HUES6 (cell line): Measurements from ENCODE around the gene VARS1.
"Not testable (repeated sequence)": the region's sequence is repeated elsewhere in the genome, so short reads cannot be mapped to it uniquely, and the experiment has no call there.

Source experiments
- H3K27ac ChIP-seq: 2 replicates; pipeline ENCODE4 v1.7.0; 2013; ENCODE audit warnings: low read depth, mild to moderate bottlenecking, low read length, inconsistent platforms
- H3K27me3 ChIP-seq: 2 replicates; pipeline ENCODE4 v1.6.1; 2013; ENCODE audit warnings: low read length; ENCODE audit not compliant: control insufficient read depth, insufficient read depth
- H3K36me3 ChIP-seq: 2 replicates; pipeline ENCODE4 v1.6.1; 2013; ENCODE audit warnings: low read length; ENCODE audit not compliant: control insufficient read depth, insufficient read depth
- H3K4me1 ChIP-seq: 2 replicates; pipeline ENCODE4 v1.6.1; 2013; ENCODE audit warnings: low read length; ENCODE audit not compliant: control insufficient read depth, insufficient read depth
- H3K4me3 ChIP-seq: 2 replicates; pipeline ENCODE4 v1.5.1; 2013; ENCODE audit warnings: low read depth, low read length
- H3K9ac ChIP-seq: one replicate; pipeline ENCODE4 v1.6.1; 2013; ENCODE audit warnings: mild to moderate bottlenecking, low read length
- H3K9me3 ChIP-seq: 2 replicates; pipeline ENCODE4 v1.6.1; 2013; ENCODE audit warnings: low read depth, low read length; ENCODE audit not compliant: control insufficient read depth, insufficient read depth

Gene VARS1

GRCh38 chr6:31820399-31820798 is 24.8 kb upstream of the VARS1 start:
- not testable (repeated sequence) for H3K36me3 ChIP-seq, H3K27me3 ChIP-seq, H3K9ac ChIP-seq, H3K9me3 ChIP-seq, H3K27ac ChIP-seq, H3K4me3 ChIP-seq
- H3K4me1 ChIP-seq: peaks cover 20% of the 10 kb centered on the region

- peaks cover 16% of the 10 kb centered on the region for H3K4me1 ChIP-seq
- no peak overlapping the region for H3K9ac ChIP-seq
- no peak overlapping the region for H3K4me3 ChIP-seq
- H3K36me3 ChIP-seq: no peaks in the 10 kb centered on the region
- H3K9me3 ChIP-seq: no peaks in the 10 kb centered on the region
- no peak overlapping the region for H3K27ac ChIP-seq
- H3K27me3 ChIP-seq: no peaks in the 10 kb centered on the region
Observed at GRCh38 chr6:31819871-31820299, 24.3 kb upstream of the VARS1 start.

- H3K27ac ChIP-seq, H3K36me3 ChIP-seq, H3K9ac ChIP-seq, H3K27me3 ChIP-seq, H3K9me3 ChIP-seq: not testable (repeated sequence)
- Histone ChIP-seq H3K4me3 (peak overlapping the region; percentile 54), H3K4me1 (peaks cover 20% of the 10 kb centered on the region)
Observed at GRCh38 chr6:31817929-31818511, 22.5 kb upstream of the VARS1 start.

GRCh38 chr6:31817133-31817928 is 21.8 kb upstream of the VARS1 start:
- not testable (repeated sequence) for H3K27me3 ChIP-seq, H3K27ac ChIP-seq, H3K9ac ChIP-seq, H3K9me3 ChIP-seq, H3K36me3 ChIP-seq
- Histone ChIP-seq H3K4me3 (peak overlapping the region; percentile 54), H3K4me1 (peaks cover 17% of the 10 kb centered on the region)

- H3K9ac ChIP-seq: peak within 1 kb of the TSS; percentile 86
- no peaks in the 10 kb centered on the region for H3K36me3 ChIP-seq
- H3K4me1 ChIP-seq: peaks cover 14% of the 10 kb centered on the region
- no peaks in the 10 kb centered on the region for H3K27me3 ChIP-seq
- peak within 1 kb of the TSS; percentile 68 for H3K4me3 ChIP-seq
- no peaks in the 10 kb centered on the region for H3K9me3 ChIP-seq
- peak within 1 kb of the TSS; percentile 85; the same call in 1 of the 2 replicates for H3K27ac ChIP-seq
Observed at GRCh38 chr6:31815025-31815838, 19.7 kb upstream of the VARS1 start, which contains the start of the genes HSPA1A and HSPA1L. TSS of gene HSPA1A (plus strand) at chr6:31815543. CDS start at chr6:31815757, 214 bp downstream. TSS of gene HSPA1L (minus strand) at chr6:31815283. CDS start at chr6:31811972, 3,311 bp downstream.

- H3K27ac ChIP-seq: peak overlapping the region; percentile 85; the same call in 1 of the 2 replicates
Observed at GRCh38 chr6:31814677-31815024, 19.1 kb upstream of the VARS1 start.

GRCh38 chr6:31813465-31813849 is 17.9 kb upstream of the VARS1 start:
- no peaks in the 10 kb centered on the region for H3K27me3 ChIP-seq
- H3K9ac ChIP-seq: peak overlapping the region; percentile 38
- peaks cover 11% of the 10 kb centered on the region for H3K4me1 ChIP-seq
- H3K36me3 ChIP-seq: no peaks in the 10 kb centered on the region
- no peaks in the 10 kb centered on the region for H3K9me3 ChIP-seq
- no peak overlapping the region for H3K27ac ChIP-seq
- peak overlapping the region; percentile 68; the same call in 1 of the 2 replicates for H3K4me3 ChIP-seq

More at GRCh38 chr6:31814677-31815024, 19.1 kb upstream of the VARS1 start:
- Histone ChIP-seq H3K4me1 (peaks cover 14% of the 10 kb centered on the region), H3K9me3 (no peaks in the 10 kb centered on the region), H3K4me3 (peak overlapping the region; percentile 68), H3K27me3 (no peaks in the 10 kb centered on the region), H3K9ac (peak overlapping the region; percentile 32), H3K36me3 (no peaks in the 10 kb centered on the region)

- Histone ChIP-seq H3K4me3 (no peak overlapping the region), H3K36me3 (no peaks in the 10 kb centered on the region), H3K4me1 (peaks cover 7% of the 10 kb centered on the region), H3K9ac (no peak overlapping the region), H3K27ac (no peak overlapping the region), H3K9me3 (no peaks in the 10 kb centered on the region), H3K27me3 (no peaks in the 10 kb centered on the region)
Observed at GRCh38 chr6:31811645-31812044, 16.1 kb upstream of the VARS1 start.

- not testable (repeated sequence) for H3K27me3 ChIP-seq, H3K4me1 ChIP-seq, H3K4me3 ChIP-seq, H3K27ac ChIP-seq, H3K9me3 ChIP-seq, H3K36me3 ChIP-seq, H3K9ac ChIP-seq
Observed at GRCh38 chr6:31808599-31808998, 13.0 kb upstream of the VARS1 start.

GRCh38 chr6:31806470-31807272 is 11.1 kb upstream of the VARS1 start, which contains the start of gene LSM2:
TSS of gene LSM2 (minus strand) at chr6:31806966. CDS start at chr6:31806757, 209 bp downstream.
- Histone ChIP-seq H3K27me3 (no peaks in the 10 kb centered on the region), H3K4me3 (peak within 1 kb of the TSS; percentile 96)

More at GRCh38 chr6:31806470-31807272, 11.1 kb upstream of the VARS1 start, which contains the start of gene LSM2:
- Histone ChIP-seq H3K27ac (peak within 1 kb of the TSS; percentile 91), H3K9ac (peak within 1 kb of the TSS; percentile 91), H3K36me3 (peaks cover 19% of the 10 kb centered on the region), H3K9me3 (no peaks in the 10 kb centered on the region), H3K4me1 (no peaks in the 10 kb centered on the region)
